ENCODE results near the gene SLC22A25. TPM values are rescaled to one million over a fixed set of nuclear protein-coding genes. Genes with fewer than 3 reads are reported as not detected.
"Not testable (repeated sequence)": the region's sequence is repeated elsewhere in the genome, so short reads cannot be mapped to it uniquely, and the experiment has no call there.

SLC22A25 gene
- total RNA-seq, 2 donors from 2014 or later = not detected

- intact Hi-C loops (cut with DNase I) = no loop called here
- H3K27ac ChIP-seq = no peak overlapping the region
- WGBS = 88% methylated on average over 5 of the region's 5 CpGs
These were observed 7.0 kb upstream of the SLC22A25 start for GRCh38 chr11:63250162-63251050.

DNA sequence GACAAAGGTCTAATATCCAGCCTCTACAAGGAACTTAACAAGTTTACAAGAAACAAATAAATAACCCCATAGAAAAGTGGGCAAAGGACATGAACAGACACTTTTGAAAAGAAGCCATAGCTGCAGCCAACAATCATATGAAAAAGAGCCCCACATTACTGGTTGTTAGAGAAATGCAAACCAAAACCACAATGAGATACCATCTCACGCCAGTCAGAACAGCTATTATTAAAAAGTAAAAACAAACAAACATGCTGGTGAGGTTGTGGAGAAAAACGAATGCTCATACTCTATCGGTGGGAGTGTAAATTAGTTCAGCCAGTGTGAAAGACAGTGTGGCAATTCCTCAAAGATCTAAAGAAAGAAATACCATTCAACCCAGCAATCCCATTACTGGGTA lies 5.6 kb upstream of the SLC22A25 start:
- Histone ChIP-seq H3K27me3 (replicated peaks; ENCODE audit: insufficient read depth) (no peaks in the 10 kb centered on the region), H3K36me3 (no peaks in the 10 kb centered on the region), H3K27ac (no peak overlapping the region), H3K4me1 (replicated peaks) (no peaks in the 10 kb centered on the region), H3K9me3 (no peaks in the 10 kb centered on the region), H3K4me3 (no peak overlapping the region)
- 52% methylated on average over 3 of the region's 3 CpGs for WGBS
- no peak for DNase-seq (ENCODE audit: low spot score)
- no peak for TF ChIP-seq POLR2A (IDR thresholded peaks at IDR 0.05)
- TF ChIP-seq CTCF (IDR thresholded peaks at IDR 0.05) = no peak
- no peak for TF ChIP-seq POLR2AphosphoS5 (IDR thresholded peaks at IDR 0.05)
- intact Hi-C loops (cut with DNase I) = no loop called here

More at GRCh38 chr11:63250162-63251050, 7.0 kb upstream of the SLC22A25 start:
- TF ChIP-seq CTCF (IDR thresholded peaks at IDR 0.05) (no peak), POLR2AphosphoS5 (IDR thresholded peaks at IDR 0.05) (no peak), POLR2A (IDR thresholded peaks at IDR 0.05) (no peak)
- Histone ChIP-seq H3K9me3 (no peaks in the 10 kb centered on the region), H3K4me3 (no peak overlapping the region), H3K4me1 (replicated peaks) (no peaks in the 10 kb centered on the region), H3K27me3 (replicated peaks; ENCODE audit: insufficient read depth) (no peaks in the 10 kb centered on the region), H3K36me3 (no peaks in the 10 kb centered on the region)
- no peak for DNase-seq (ENCODE audit: low spot score)

- 63% methylated on average over 7 of the region's 7 CpGs for WGBS
- intact Hi-C loops (cut with DNase I) = not testable (repeated sequence)
These were observed 4.0 kb upstream of the SLC22A25 start for GRCh38 chr11:63247237-63248002.

GRCh38 chr11:63246045-63246444 lies 2.6 kb upstream of the SLC22A25 start:
- H3K27me3 ChIP-seq (replicated peaks; ENCODE audit: insufficient read depth) = no peaks in the 10 kb centered on the region
- no peaks in the 10 kb centered on the region for H3K36me3 ChIP-seq
- WGBS = 16% methylated on average over 1 of the region's 1 CpG
- DNase-seq (ENCODE audit: low spot score) = no peak
- H3K27ac ChIP-seq = no peak overlapping the region
- H3K4me1 ChIP-seq (replicated peaks) = no peaks in the 10 kb centered on the region
- peak; percentile 73 for TF ChIP-seq POLR2AphosphoS5 (IDR thresholded peaks at IDR 0.05)
- no peak for TF ChIP-seq POLR2A (IDR thresholded peaks at IDR 0.05)
- no peak for TF ChIP-seq CTCF (IDR thresholded peaks at IDR 0.05)
- H3K9me3 ChIP-seq = no peaks in the 10 kb centered on the region
- intact Hi-C loops (cut with DNase I) = no loop called here
- H3K4me3 ChIP-seq = no peak overlapping the region

More at GRCh38 chr11:63247237-63248002, 4.0 kb upstream of the SLC22A25 start:
- H3K4me3 ChIP-seq; H3K27me3 ChIP-seq (replicated peaks; ENCODE audit: insufficient read depth); DNase-seq (ENCODE audit: low spot score); H3K9me3 ChIP-seq; H3K4me1 ChIP-seq (replicated peaks); H3K27ac ChIP-seq; H3K36me3 ChIP-seq: not testable (repeated sequence)

DNA sequence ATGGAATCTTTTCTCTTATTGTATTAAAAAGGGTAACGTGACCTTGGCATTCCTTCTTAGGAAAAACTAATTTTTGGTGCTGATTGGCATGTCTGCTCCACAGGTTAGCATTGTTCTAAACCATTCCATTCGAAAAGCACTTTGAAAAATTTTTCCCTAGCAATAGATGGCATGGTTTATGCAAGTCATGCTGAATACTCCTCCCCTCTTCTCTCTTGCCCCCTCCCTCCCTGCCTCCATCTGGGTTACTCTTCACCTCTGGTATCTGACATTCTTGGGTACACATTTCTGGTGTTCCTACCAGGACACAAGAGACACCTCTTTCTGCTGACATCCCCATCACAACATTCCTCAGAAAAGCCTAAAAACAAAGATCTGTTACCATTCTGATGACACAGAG lies 1.5 kb upstream of the SLC22A25 start:
- no peaks in the 10 kb centered on the region for H3K9me3 ChIP-seq
- DNase-seq (ENCODE audit: low spot score) = no peak
- 71% methylated on average over 2 of the region's 2 CpGs for WGBS
- no peak overlapping the region for H3K4me3 ChIP-seq
- H3K36me3 ChIP-seq = no peaks in the 10 kb centered on the region
- no peaks in the 10 kb centered on the region for H3K4me1 ChIP-seq (replicated peaks)
- H3K27me3 ChIP-seq (replicated peaks; ENCODE audit: insufficient read depth) = no peaks in the 10 kb centered on the region
- TF ChIP-seq CTCF (IDR thresholded peaks at IDR 0.05) (no peak), POLR2A (IDR thresholded peaks at IDR 0.05) (no peak), POLR2AphosphoS5 (IDR thresholded peaks at IDR 0.05) (no peak)
- intact Hi-C loops (cut with DNase I) = no loop called here
- no peak overlapping the region for H3K27ac ChIP-seq

Data from prostate gland (tissue), 2 donors.